ENCODE measurements around the gene CAND2.

- TF ChIP-seq CEBPB (IDR thresholded peaks at IDR 0.05) = no peak
- TF ChIP-seq EP300 (IDR thresholded peaks at IDR 0.05; ENCODE audit: borderline replicate concordance) = no peak
- TF ChIP-seq YY1 (IDR thresholded peaks at IDR 0.05; ENCODE audit: low read depth) = no peak
- no peak for TF ChIP-seq USF1 (IDR thresholded peaks at IDR 0.05)
- TF ChIP-seq TAF1 (IDR thresholded peaks at IDR 0.05; ENCODE audit: low read depth) = no peak
- no peak for TF ChIP-seq CREB1 (IDR thresholded peaks at IDR 0.05; ENCODE audit: low read depth)
- no peak for TF ChIP-seq REST (IDR thresholded peaks at IDR 0.05; ENCODE audit: low read depth)
- no peak for TF ChIP-seq TEAD4 (IDR thresholded peaks at IDR 0.05)
- TF ChIP-seq MAX (IDR thresholded peaks at IDR 0.05) = no peak
- TF ChIP-seq RAD21 (IDR thresholded peaks at IDR 0.05; ENCODE audit: low read depth) = no peak
Observed at GRCh38 chr3:12837295-12837986, 41.0 kb downstream of the CAND2 start.
